ENCODE data around the gene ECE2.
"Not testable (repeated sequence)": the region's sequence is repeated elsewhere in the genome, so short reads cannot be mapped to it uniquely, and the experiment has no call there.

The ECE2 gene

DNA sequence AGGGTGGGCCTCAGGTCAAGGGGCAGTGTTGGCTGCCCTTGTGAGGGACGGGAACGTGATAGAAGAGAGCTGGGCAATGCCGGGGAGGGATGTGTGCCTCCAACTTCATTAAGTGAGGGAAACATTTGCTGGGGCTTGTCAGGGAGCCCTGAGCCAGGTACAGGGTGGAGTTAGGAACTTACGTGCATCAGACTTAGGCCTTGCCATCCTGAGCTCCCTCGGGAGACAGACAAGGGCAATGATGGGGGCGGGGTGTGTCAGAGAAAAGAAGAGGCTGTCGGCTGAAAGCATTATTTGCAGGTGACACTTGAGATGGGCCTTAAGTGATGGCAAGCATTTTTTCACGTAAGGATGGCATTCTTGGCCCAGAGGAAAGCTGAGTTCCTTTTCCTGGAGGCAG, 63.2 kb downstream of the ECE2 start:
- DNase-seq = no peak

DNA sequence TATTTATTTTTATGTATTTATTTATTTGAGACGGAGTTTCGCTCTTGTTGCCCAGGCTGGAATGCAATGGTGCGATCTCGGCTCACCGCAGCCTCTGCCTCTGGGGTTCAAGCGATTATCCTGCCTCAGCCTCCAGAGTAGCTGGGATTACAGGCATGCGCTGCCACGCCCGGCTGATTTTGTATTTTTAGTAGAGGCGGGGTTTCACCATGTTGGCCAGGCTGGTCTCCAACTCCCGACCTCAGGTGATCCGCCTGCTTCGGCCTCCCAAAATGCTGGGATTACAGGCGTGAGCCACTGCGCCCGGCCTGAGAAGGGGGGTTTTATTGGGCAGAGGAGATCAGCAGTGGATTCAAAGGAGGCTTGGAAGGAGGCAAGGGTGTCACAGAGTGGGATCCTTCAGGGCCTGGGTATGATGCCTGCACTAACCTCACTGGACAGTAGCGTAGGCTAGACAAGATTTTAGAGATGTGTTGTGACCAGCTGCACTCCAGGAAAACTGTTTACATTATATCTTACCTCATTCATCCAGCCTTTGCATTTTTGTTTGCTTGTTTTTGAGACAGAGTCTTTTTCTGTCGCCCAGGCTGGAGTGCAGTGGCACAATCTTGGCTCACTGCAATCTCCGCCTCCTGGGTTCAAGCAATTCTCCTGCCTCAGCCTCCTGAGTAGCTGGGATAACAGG, 63.8 kb downstream of the ECE2 start:
- DNase-seq = not testable (repeated sequence)

DNA sequence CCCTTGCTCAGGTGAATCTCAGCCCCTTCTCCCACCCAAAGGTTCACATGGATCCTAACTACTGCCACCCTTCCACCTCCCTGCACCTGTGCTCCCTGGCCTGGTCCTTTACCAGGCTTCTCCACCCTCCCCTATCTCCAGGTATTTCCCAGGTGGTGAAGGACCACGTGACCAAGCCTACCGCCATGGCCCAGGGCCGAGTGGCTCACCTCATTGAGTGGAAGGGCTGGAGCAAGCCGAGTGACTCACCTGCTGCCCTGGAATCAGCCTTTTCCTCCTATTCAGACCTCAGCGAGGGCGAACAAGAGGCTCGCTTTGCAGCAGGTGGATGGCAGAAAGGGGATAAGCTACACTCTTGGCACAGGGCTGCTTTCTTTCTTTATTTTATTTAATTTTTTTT, 66.1 kb downstream of the ECE2 start:
- DNase-seq = no peak

All from activated CD4-positive, alpha-beta T cell treated with anti-CD3 and anti-CD28 coated beads, Interleukin-2, amount 50 U/mL, for 1 hour (primary cell).